GDM1 (cell line): ENCODE results near the gene SBF2.

Source experiments
- DNase-seq: peaks from one replicate; lab custom pipeline; 2025; lab: John Stamatoyannopoulos, UW

Gene SBF2

GRCh38 chr11:10301656-10302358 is 7.8 kb upstream of the SBF2 start:
- DNase-seq, result no peak

GRCh38 chr11:10298342-10298741 is 4.3 kb upstream of the SBF2 start:
- DNase-seq, result peak; percentile 35

- DNase-seq, result no peak
These were observed 1.3 kb upstream of the SBF2 start for GRCh38 chr11:10295064-10295901.

- no peak for DNase-seq
These were observed 403 bp upstream of the SBF2 start for GRCh38 chr11:10294290-10294953.

- no peak for DNase-seq
These were observed 2.0 kb downstream of the SBF2 start for GRCh38 chr11:10291801-10292638.

- DNase-seq, result no peak
These were observed 4.1 kb downstream of the SBF2 start for GRCh38 chr11:10289765-10290380.

GRCh38 chr11:10288881-10289764 is 4.9 kb downstream of the SBF2 start:
- no peak for DNase-seq

- DNase-seq, result no peak
These were observed 6.0 kb downstream of the SBF2 start for GRCh38 chr11:10287766-10288715.

- no peak for DNase-seq
These were observed 6.9 kb downstream of the SBF2 start for GRCh38 chr11:10287140-10287539.

GRCh38 chr11:10285148-10285802 is 8.7 kb downstream of the SBF2 start:
- DNase-seq, result no peak

GRCh38 chr11:10283991-10284390 is 10.0 kb downstream of the SBF2 start:
- DNase-seq, result no peak

GRCh38 chr11:10282117-10282516 is 11.9 kb downstream of the SBF2 start:
- DNase-seq, result no peak

GRCh38 chr11:10275714-10276113 is 18.3 kb downstream of the SBF2 start:
- DNase-seq, result no peak

- DNase-seq, result no peak
These were observed 19.3 kb downstream of the SBF2 start for GRCh38 chr11:10274726-10275125.

- no peak for DNase-seq
These were observed 20.3 kb downstream of the SBF2 start for GRCh38 chr11:10273738-10274137.

- DNase-seq, result no peak
These were observed 21.9 kb downstream of the SBF2 start for GRCh38 chr11:10272132-10272531.

GRCh38 chr11:10268746-10269488 is 25.1 kb downstream of the SBF2 start:
- DNase-seq, result no peak

GRCh38 chr11:10267821-10268220 is 26.2 kb downstream of the SBF2 start:
- DNase-seq, result no peak
